Right renal pelvis (tissue), 4 donors: ENCODE results near the gene CCBE1. TPM values are rescaled to one million over a fixed set of nuclear protein-coding genes. Genes with fewer than 3 reads are reported as not detected.

Experiments used
- DNase-seq, 4 donors: peaks; one replicate each; pipeline ENCODE4 v3.0.0-alpha.2; 2013; ENCODE audit warnings: low read depth in 4 of 4, low spot score in 3 of 4, missing footprints in 1 of 4
- polyA plus RNA-seq, 4 donors: library from polyadenylated mRNA; unstranded; fragments of 120-200 nt; gene quantifications; one replicate each; pipeline ENCODE4 v1.2.1, GENCODE V29; 2013; ENCODE audit not compliant: insufficient read length in 4 of 4

The CCBE1 gene
- polyA plus RNA-seq, 4 donors, result 29.6 to 41.4 (median 38.6) TPM

GRCh38 chr18:59577386-59577655 lies 119.9 kb downstream of the CCBE1 start:
- DNase-seq, result no peak

GRCh38 chr18:59576541-59577385 lies 120.5 kb downstream of the CCBE1 start:
- DNase-seq, result no peak

DNA sequence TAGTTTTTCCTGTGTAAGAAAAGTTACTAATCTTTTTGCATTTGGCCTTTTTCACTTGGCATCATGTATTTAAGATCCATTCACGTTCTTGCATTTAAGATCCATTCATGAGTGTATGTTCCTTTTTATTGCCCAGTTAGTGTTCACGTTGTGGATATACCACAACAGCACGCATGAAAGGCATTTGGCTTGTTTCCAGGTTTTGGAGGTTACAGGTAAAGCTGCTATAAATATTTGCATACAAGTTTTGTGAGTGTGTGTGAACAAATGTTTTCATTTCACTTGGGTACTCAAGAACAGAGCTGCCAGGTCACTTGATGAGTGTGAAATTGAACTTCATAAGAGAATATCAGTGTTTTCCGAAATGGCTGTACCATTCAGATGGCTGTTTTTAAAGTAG lies 121.2 kb downstream of the CCBE1 start:
- DNase-seq, result no peak

GRCh38 chr18:59573962-59574361 lies 123.3 kb downstream of the CCBE1 start:
- no peak for DNase-seq

DNA sequence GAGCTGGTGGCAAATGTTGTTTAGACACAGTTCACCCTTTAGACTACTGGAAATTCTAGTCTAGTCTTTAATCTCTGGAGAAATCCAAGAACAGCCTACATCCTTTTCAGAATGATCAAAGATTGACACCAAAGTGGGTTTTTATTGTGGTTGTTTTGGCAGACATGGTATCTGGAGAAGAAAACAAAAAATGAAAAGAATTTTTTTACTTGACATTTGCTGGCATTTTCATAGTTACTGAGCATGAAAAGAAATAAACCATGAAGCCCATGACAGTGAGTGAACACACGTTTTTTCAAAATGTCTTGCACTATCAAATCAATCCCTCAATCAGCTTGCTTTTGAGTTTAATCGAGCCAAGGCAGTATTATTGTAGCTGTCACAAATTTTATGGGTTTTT lies 125.3 kb downstream of the CCBE1 start:
- DNase-seq, result no peak

GRCh38 chr18:59570796-59571195 lies 126.4 kb downstream of the CCBE1 start:
- DNase-seq, result no peak

DNA sequence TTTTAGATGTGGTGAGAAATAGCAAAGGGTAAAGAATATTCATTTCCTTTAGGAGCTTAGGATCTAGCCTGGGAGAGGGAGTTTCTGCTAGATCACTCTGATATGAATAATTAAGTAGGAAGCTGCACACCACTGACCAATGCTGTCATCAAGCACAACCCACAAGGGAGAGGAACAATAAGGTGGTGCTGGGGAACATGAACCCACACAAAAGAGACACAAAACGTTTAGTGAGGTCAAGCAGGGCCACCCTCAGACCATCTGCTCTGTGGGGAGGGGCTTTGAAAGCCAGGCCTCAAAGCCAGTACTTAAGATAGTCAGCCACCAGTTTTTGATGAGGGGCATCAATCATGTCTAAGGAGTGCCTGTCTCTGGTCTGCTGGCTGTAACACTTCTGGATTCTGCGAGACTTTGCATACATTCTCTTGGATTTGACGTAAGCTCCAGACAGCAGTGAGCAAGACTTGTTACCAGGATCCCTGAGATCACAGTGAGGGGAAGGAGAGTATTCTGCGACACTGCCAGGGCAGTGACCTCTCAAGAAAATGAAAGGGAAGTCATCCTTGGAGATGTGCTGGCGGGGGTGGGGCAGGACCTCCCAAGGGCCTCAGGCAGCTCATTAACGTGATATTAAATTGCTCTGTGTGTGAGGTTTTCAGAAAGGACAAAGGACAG lies 127.0 kb downstream of the CCBE1 start:
- no peak for DNase-seq

DNA sequence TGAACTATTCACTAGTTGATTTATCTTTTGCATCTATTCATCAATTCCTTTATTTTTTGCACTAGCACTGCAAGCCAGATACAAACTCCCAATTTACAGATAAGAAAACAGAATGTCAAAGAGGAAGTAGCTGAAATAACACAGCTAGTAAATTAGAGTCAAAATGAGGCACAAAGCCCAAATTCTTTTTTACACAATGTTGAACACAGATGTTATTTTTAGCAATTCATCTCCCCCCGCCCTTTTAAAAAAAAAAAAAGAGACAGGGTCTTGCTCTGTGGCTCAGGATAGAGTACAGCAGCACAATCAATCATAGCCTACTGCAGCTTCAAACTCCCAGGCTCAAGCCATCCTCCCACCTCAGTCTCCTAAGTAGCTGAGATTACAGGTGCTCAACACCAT lies 127.8 kb downstream of the CCBE1 start:
- DNase-seq, result no peak

DNA sequence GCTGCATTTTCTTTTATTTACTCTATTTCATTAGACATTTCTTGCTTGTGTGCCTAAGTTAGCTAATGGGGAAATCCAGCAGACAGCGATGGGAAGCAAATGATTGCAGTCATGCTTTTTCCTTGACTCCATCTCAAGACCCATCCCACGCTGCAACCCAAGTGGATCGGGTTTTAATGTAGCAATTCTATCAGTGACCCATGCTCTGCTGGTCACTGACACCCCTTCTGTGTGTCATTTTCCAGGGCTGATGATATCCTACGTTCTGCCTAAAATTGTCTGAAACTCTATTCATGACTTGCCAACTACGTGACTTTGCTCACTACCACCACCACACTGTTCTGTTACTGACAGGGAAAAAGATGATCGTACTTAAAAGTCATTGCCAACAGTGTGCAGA lies 129.8 kb downstream of the CCBE1 start:
- no peak for DNase-seq

GRCh38 chr18:59566533-59566971 lies 130.7 kb downstream of the CCBE1 start:
- DNase-seq, result peak in 1 of 4 donors; percentile 49

DNA sequence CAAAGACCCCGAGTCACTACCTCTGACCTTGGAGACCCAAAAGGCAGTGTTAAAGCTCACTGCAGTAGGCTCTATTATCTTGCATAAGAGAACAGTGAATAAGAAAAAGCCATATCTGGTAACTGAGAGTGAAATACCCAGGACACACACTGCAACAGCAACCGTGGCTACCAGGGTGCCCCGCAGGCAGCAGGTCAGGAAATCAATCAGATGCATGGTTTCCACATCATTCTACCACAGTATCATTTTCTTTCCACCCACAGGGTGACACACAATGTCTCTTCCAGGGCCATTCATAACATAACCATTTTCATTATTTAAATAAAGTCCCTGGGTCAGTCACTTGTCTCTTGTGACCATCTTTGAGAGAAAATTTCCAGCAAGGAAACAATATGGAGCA lies 131.3 kb downstream of the CCBE1 start:
- DNase-seq, result no peak

GRCh38 chr18:59564561-59564960 lies 132.7 kb downstream of the CCBE1 start:
- DNase-seq, result no peak

- DNase-seq, result no peak
These were observed 133.9 kb downstream of the CCBE1 start for GRCh38 chr18:59563176-59563785.

- no peak for DNase-seq
These were observed 134.5 kb downstream of the CCBE1 start for GRCh38 chr18:59562751-59563150.

- DNase-seq, result no peak
These were observed 135.6 kb downstream of the CCBE1 start for GRCh38 chr18:59561612-59562011.

- DNase-seq, result no peak
These were observed 136.7 kb downstream of the CCBE1 start for GRCh38 chr18:59560556-59560955.

GRCh38 chr18:59559528-59559927 lies 137.7 kb downstream of the CCBE1 start:
- DNase-seq, result no peak

GRCh38 chr18:59555995-59556659 lies 141.1 kb downstream of the CCBE1 start:
- DNase-seq, result no peak

DNA sequence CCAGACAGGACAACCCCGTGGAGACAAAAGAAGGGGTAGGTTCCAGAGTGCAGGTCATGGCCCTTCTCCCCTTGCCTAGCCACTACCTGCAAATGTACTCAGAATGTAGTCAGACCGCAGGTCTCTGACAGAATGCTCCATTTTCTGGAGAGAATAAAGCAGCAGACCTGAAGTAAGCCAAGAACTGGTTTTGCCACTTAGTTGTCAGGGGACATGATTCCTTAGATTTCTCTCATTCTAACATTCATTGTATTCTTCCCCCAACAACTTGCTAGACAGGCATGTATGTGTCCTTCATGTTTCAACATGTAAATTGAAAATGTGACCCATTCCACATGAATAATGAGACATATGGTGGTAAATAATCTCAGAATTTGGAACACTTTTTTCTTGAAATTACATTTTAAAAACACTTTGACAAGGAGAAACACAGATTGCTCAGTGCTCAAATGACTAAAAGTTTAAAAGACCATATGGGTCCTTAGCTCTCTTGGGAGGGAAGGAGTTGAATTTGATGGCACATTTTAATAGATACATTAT lies 142.4 kb downstream of the CCBE1 start:
- DNase-seq, result no peak

DNA sequence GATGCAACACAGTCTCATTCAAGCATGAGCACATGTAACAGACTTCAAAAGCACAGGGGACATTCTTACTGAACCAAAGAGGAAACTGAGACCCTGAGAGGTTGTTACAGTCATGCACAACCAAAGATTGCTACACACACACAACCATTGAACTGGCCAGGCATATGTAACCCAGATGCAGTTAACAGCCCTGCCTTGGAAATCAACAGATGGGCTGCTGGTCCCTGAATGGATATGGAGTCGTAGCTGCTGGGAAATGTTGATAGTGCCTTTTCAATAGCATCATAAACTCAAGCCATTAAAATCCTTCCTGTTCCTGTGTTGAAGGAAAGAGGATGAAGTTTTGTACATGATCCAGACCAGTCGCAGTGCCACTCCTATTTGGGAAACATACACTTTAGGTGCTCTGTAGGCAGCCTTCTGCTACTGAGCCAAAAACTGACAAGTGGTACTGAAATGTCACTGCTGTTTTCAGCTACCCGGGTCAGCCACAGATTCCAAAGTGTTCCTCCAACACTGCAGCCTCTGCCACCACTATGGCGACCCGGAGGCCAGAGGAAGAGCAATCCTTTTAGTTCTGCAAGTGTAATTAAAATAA lies 143.9 kb downstream of the CCBE1 start:
- DNase-seq, result no peak
